ENCODE measurements around the gene SPACA4. TPM values are rescaled to one million over a fixed set of nuclear protein-coding genes. Genes with fewer than 3 reads are reported as not detected.

The SPACA4 gene
- total and polyA plus RNA-seq, 9 of the 15 experiments (the other 6 are each of a cell fraction or from before 2014, with no cell fraction given): not detected

DNA sequence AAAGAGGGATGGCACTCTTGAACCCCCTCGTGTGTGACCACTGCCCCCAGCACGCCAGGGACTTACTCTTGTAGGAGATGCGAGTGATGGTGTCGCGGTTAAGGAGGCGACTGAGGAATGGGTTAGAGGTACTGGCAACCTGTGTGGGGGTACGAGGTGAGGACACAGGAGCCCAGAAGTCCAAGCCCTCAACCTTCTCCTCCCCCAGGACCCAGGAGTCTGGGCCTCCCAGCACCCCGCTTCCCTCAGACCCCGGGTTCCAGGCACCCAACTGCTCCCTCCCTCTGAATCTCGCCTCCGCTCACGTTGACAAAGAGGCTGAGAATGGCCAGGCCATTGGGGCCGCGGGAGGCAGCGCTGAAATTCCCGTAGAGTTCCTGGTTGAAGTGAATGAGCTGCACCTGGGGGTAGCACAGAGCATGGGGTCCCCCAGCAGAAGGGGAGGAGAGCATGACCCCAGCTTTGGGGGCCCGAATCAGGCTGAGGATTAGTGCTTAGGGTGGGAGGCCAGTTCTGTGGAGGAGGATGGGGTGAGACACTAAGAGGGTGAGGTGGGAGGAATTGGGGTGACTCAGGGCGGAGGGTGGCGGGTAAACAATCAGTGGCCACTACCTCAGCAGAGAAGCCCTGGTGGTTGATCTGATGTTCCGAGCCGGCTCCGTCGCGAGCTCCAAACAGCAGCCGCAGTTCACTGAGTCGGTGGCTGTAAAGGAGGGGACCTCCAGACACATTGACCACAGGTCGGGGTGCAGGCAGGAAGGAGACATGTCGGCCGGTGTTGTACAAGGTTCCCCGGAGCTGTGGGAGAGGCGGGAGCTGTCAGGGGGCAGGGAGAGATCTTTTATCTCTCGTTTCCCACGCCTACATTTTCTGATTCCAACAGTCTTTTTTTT, 33.2 kb downstream of the SPACA4 start (continued):
- TF ChIP-seq HDAC1 (IDR thresholded peaks at IDR 0.05) (peak in 1 of 2 experiments; percentile 64; a peak in 2 of 4 replicates), ZNF384 (IDR thresholded peaks at IDR 0.05; ENCODE audit: low read depth, low read length) (peak; percentile 86), RBBP5 (IDR thresholded peaks at IDR 0.05; ENCODE audit: borderline replicate concordance, insufficient read depth, low read length, poor library complexity, severe bottlenecking) (no peak), SMARCA4 (IDR thresholded peaks at IDR 0.05) (peak; percentile 67; the same call in 1 of the 2 replicates), HNRNPLL (IDR thresholded peaks at IDR 0.05; ENCODE audit: low read depth, low read length, poor library complexity, severe bottlenecking) (no peak), UBTF (IDR thresholded peaks at IDR 0.05; ENCODE audit: borderline replicate concordance in 1 of 2, low read depth in 2 of 2, low read length in 2 of 2) (peak; percentile 9 to 36; a peak in 1 of 4 replicates), VEZF1 (CRISPR knock-in tag; IDR thresholded peaks at IDR 0.05) (peak; percentile 61), FIP1L1 (IDR thresholded peaks at IDR 0.05; ENCODE audit: low read depth, low read length, poor library complexity, severe bottlenecking) (no peak), CREB1 (IDR thresholded peaks at IDR 0.05) (no peak), CREB1 (CRISPR knock-in tag; IDR thresholded peaks at IDR 0.05) (no peak), SAFB (IDR thresholded peaks at IDR 0.05; ENCODE audit: borderline replicate concordance, low read depth, low read length) (no peak), FUS (optimal IDR thresholded peaks at IDR 0.05; ENCODE audit: low read depth, low read length) (no peak), ZNF644 (tag; IDR thresholded peaks at IDR 0.05; ENCODE audit: low read depth) (no peak), ZEB2 (IDR thresholded peaks at IDR 0.05) (peak; percentile 42; the same call in 1 of the 2 replicates)
